SK-N-SH (cell line): ENCODE data around the gene FNTB. TPM values are rescaled to one million over a fixed set of nuclear protein-coding genes. Genes with fewer than 3 reads are reported as not detected.

ENCODE experiments used
- CTCF ChIA-PET: fragments of 300-600, 350-600 bp; formaldehyde crosslinking; extraction: SDS; loops from one replicate; lab custom pipeline; 2021; lab: Yijun Ruan, JAX
- POLR2A ChIA-PET: fragments of 350-600 bp; sonication (Branson Sonifier 250); formaldehyde crosslinking; extraction: SDS; loops from one replicate; lab custom pipeline; 2020; ENCODE audit warnings: antibody characterized with exemption, inconsistent platforms; lab: Yijun Ruan, JAX
- DNase-seq: peaks from one replicate; pipeline ENCODE4 v3.0.0; 2012
- H2AFZ ChIP-seq: fragments of 200-600 bp; sonication (generic); 2 replicates; pipeline ENCODE4 v1.8.1; 2016; ENCODE audit warnings: antibody characterized with exemption, mild to moderate bottlenecking, low read depth
- H3F3A ChIP-seq: fragments of 200-600 bp; sonication (generic); replicated peaks from 2 replicates; pipeline ENCODE3; 2016; ENCODE audit warnings: antibody characterized with exemption, mild to moderate bottlenecking; ENCODE audit not compliant: insufficient read depth
- H3K27ac ChIP-seq, 2 experiments: fragments of 200-500 bp in 1 of 2; fragments of 200-600 bp in 1 of 2; sonication (Bioruptor generic) in 1 of 2; sonication (generic), shearing (Covaris generic) in 1 of 2; 2 replicates each; pipeline versions ENCODE4 v1.5.1 to v1.6.1; 2014 to 2016; ENCODE audit warnings: low read depth in 2 of 2, inconsistent platforms in 1 of 2, low read length in 1 of 2, mild to moderate bottlenecking in 1 of 2, mixed read lengths in 1 of 2
- H3K27me3 ChIP-seq: fragments of 200-600 bp; sonication (generic), shearing (Covaris generic); 2 replicates; pipeline ENCODE4 v1.6.1; 2016; ENCODE audit warnings: mixed run types; ENCODE audit not compliant: insufficient read depth
- H3K36me3 ChIP-seq, 2 experiments: fragments of 200-500 bp in 1 of 2; fragments of 200-600 bp in 1 of 2; sonication (Bioruptor generic) in 1 of 2; sonication (generic) in 1 of 2; replicated peaks in 1 of 2; 2 replicates each; pipeline versions ENCODE3 to v1.5.1; 2014 to 2016; ENCODE audit warnings: low read length in 1 of 2, mild to moderate bottlenecking in 1 of 2; ENCODE audit not compliant: insufficient read depth in 2 of 2, control insufficient read depth in 1 of 2
- H3K4me1 ChIP-seq, 2 experiments: fragments of 200-500 bp in 1 of 2; fragments of 200-600 bp in 1 of 2; sonication (Bioruptor generic) in 1 of 2; sonication (generic), shearing (Covaris generic) in 1 of 2; 2 replicates each; pipeline versions ENCODE4 v1.5.1 to v1.6.1; 2014 to 2016; ENCODE audit warnings: low read depth in 1 of 2, low read length in 1 of 2, mixed run types in 1 of 2; ENCODE audit not compliant: insufficient read depth in 2 of 2, control insufficient read depth in 1 of 2
- H3K4me2 ChIP-seq: fragments of 200-600 bp; sonication (generic), shearing (Covaris generic); 2 replicates; pipeline ENCODE4 v1.6.1; 2017; ENCODE audit warnings: mixed run types
- H3K4me3 ChIP-seq, 2 experiments: fragments of 200-500 bp in 1 of 2; fragments of 200-600 bp in 1 of 2; sonication (Bioruptor generic) in 1 of 2; sonication (generic), shearing (Covaris generic) in 1 of 2; 2 replicates each; pipeline versions ENCODE4 v1.5.1 to v1.8.1; 2014 to 2016; ENCODE audit warnings: low read depth in 2 of 2, inconsistent platforms in 1 of 2, low read length in 1 of 2, mild to moderate bottlenecking in 1 of 2, mixed read lengths in 1 of 2, moderate library complexity in 1 of 2
- H3K79me2 ChIP-seq: fragments of 200-600 bp; sonication (generic); 2 replicates; pipeline ENCODE4 v1.8.1; 2017; ENCODE audit warnings: mild to moderate bottlenecking; ENCODE audit not compliant: insufficient read depth
- H3K9ac ChIP-seq: fragments of 200-600 bp; sonication (generic); 2 replicates; pipeline ENCODE4 v1.6.1; 2017; ENCODE audit warnings: mixed run types
- H3K9me2 ChIP-seq: fragments of 200-600 bp; sonication (generic); 2 replicates; pipeline ENCODE4 v1.6.1; 2017; ENCODE audit warnings: mixed run types
- H3K9me3 ChIP-seq: fragments of 200-600 bp; sonication (generic); 2 replicates; pipeline ENCODE4 v1.6.1; 2017; ENCODE audit warnings: mixed run types, mild to moderate bottlenecking, moderate library complexity
- H4K20me1 ChIP-seq: fragments of 200-600 bp; sonication (generic); 2 replicates; pipeline ENCODE4 v1.6.1; 2017; ENCODE audit warnings: mild to moderate bottlenecking, mixed run types; ENCODE audit not compliant: insufficient read depth
- GABPA ChIP-seq: IDR thresholded peaks from 2 replicates; pipeline ENCODE4 v1.4.0; 2012; ENCODE audit warnings: low read depth, mild to moderate bottlenecking
- JUND ChIP-seq: IDR thresholded peaks from 2 replicates; pipeline ENCODE4 v1.4.0; 2012
- MXI1 ChIP-seq: IDR thresholded peaks from 2 replicates; pipeline ENCODE4 v1.6.1; 2012; ENCODE audit warnings: mild to moderate bottlenecking, low read depth, low read length, improper control_type of control experiment
- RCOR1 ChIP-seq: fragments of 150-350 bp; IDR thresholded peaks from 2 replicates; pipeline ENCODE4 v1.6.1; 2017; ENCODE audit warnings: antibody characterized with exemption, low read length
- RFX5 ChIP-seq: IDR thresholded peaks from 2 replicates; pipeline ENCODE4 v1.6.1; 2012; ENCODE audit warnings: mild to moderate bottlenecking, improper control_type of control experiment, low read length
- RXRA ChIP-seq: IDR thresholded peaks from 2 replicates; pipeline ENCODE4 v1.4.0; 2012; ENCODE audit warnings: low read depth, mild to moderate bottlenecking, borderline replicate concordance
- SMC3 ChIP-seq: IDR thresholded peaks from 2 replicates; pipeline ENCODE4 v1.6.1; 2012; ENCODE audit warnings: low read depth, low read length, improper control_type of control experiment
- TAF1 ChIP-seq: IDR thresholded peaks from 2 replicates; pipeline ENCODE4 v1.6.1; 2012; ENCODE audit warnings: low read depth, mild to moderate bottlenecking, low read length, moderate library complexity, borderline replicate concordance
- TCF12 ChIP-seq: IDR thresholded peaks from 2 replicates; pipeline ENCODE4 v1.4.0; 2012
- TEAD4 ChIP-seq: IDR thresholded peaks from 2 replicates; pipeline ENCODE4 v1.4.0; 2012; ENCODE audit warnings: mild to moderate bottlenecking, borderline replicate concordance; ENCODE audit not compliant: insufficient read depth
- USF1 ChIP-seq: IDR thresholded peaks from 2 replicates; pipeline ENCODE4 v1.4.0; 2012; ENCODE audit warnings: low read depth, borderline replicate concordance
- YY1 ChIP-seq: IDR thresholded peaks from 2 replicates; pipeline ENCODE4 v1.4.0; 2012; ENCODE audit warnings: low read depth, mild to moderate bottlenecking
- ZBTB33 ChIP-seq: IDR thresholded peaks from 2 replicates; pipeline ENCODE4 v1.4.0; 2012; ENCODE audit warnings: low read depth, borderline replicate concordance
- WGBS: methylation state at CpG from one replicate; pipeline ENCODE4 v1.1.6; 2017; ENCODE audit warnings: low lambda C conversion rate; 5-methylcytosine and 5-hydroxymethylcytosine counted together
- polyA plus RNA-seq, 3 experiments: library from polyadenylated mRNA; depleted of rRNA; stranded (reverse); fragments of >200 nt; gene quantifications; 2 replicates each; pipeline ENCODE4 v1.2.3, GENCODE V29; 2012

The FNTB gene
- polyA plus RNA-seq, 1 of the 3 experiments (the other 2 are of a cell fraction): 18.4 TPM

- Histone ChIP-seq H4K20me1 (no peaks in the 10 kb centered on the region), H3K36me3 (peaks cover 0 to 3% of the 10 kb centered on the region in 2 experiments)
- CTCF ChIA-PET: interaction anchor here (0.7 to 3.4 kb wide), 4 partner anchors 13 to 322 kb away, joined by 3 to 19 read pairs (median 3); no protein-coding TSS in a partner anchor
Measured at GRCh38 chr14:64993266-64993930, 6.7 kb downstream of the FNTB start.

GRCh38 chr14:64994540-64994939, 7.8 kb downstream of the FNTB start:
- no peaks in the 10 kb centered on the region for H3K9me3 ChIP-seq
- no peak overlapping the region for H2AFZ ChIP-seq
- H3K9me2 ChIP-seq: no peaks in the 10 kb centered on the region
- H3K27me3 ChIP-seq: no peaks in the 10 kb centered on the region
- ChIA-PET POLR2A (no interaction called here), CTCF (interaction anchor here (1.3 to 3.4 kb wide), 5 partner anchors 8 to 40 kb away, joined by 4 to 19 read pairs (median 5); partner anchors contain the start of gene FNTB)
- no peaks in the 10 kb centered on the region for H4K20me1 ChIP-seq
- peaks cover 0 to 3% of the 10 kb centered on the region in 2 experiments for H3K36me3 ChIP-seq
- no peak for DNase-seq
- H3K79me2 ChIP-seq: peaks cover 35% of the 10 kb centered on the region
- no peak overlapping the region for H3K9ac ChIP-seq
- H3K4me1 ChIP-seq: no peaks in the 10 kb centered on the region; a peak in 1 of 4 replicates
- H3K4me3 ChIP-seq: no peak overlapping the region
- peaks cover 1% of the 10 kb centered on the region for H3F3A ChIP-seq
- H3K27ac ChIP-seq: no peak overlapping the region
- TF ChIP-seq YY1 (no peak), JUND (no peak), TEAD4 (no peak), USF1 (no peak), ZBTB33 (no peak)
- H3K4me2 ChIP-seq: no peak overlapping the region
- WGBS: 93% methylated on average over 2 of the region's 2 CpGs

More at GRCh38 chr14:64993266-64993930, 6.7 kb downstream of the FNTB start:
- POLR2A ChIA-PET: no interaction called here
- H3K27ac ChIP-seq: no peak overlapping the region
- TF ChIP-seq YY1 (no peak), SMC3 (no peak), TAF1 (no peak), GABPA (no peak), MXI1 (no peak), RCOR1 (no peak), TEAD4 (no peak), TCF12 (no peak), RXRA (no peak), RFX5 (no peak)
- TF ChIP-seq, all 33 proteins: peak for 0
- DNase-seq: no peak
- Histone ChIP-seq H3K27me3 (no peaks in the 10 kb centered on the region), H3K9me3 (no peaks in the 10 kb centered on the region), H3F3A (no peaks in the 10 kb centered on the region), H2AFZ (no peak overlapping the region), H3K9ac (no peak overlapping the region), H3K79me2 (peaks cover 46% of the 10 kb centered on the region), H3K9me2 (no peaks in the 10 kb centered on the region), H3K4me3 (no peak overlapping the region), H3K4me1 (no peaks in the 10 kb centered on the region; a peak in 1 of 4 replicates), H3K4me2 (no peak overlapping the region)
- WGBS: 98% methylated on average over 3 of the region's 3 CpGs
